Measurements from ENCODE around the gene MAPK7. TPM values are rescaled to one million over a fixed set of nuclear protein-coding genes. Genes with fewer than 3 reads are reported as not detected.

The MAPK7 gene
- total and polyA plus RNA-seq, 10 of the 15 experiments (the other 5 are each of a cell fraction or from before 2014, with no cell fraction given): 0.37 to 13.5 (median 5.6) TPM

DNA sequence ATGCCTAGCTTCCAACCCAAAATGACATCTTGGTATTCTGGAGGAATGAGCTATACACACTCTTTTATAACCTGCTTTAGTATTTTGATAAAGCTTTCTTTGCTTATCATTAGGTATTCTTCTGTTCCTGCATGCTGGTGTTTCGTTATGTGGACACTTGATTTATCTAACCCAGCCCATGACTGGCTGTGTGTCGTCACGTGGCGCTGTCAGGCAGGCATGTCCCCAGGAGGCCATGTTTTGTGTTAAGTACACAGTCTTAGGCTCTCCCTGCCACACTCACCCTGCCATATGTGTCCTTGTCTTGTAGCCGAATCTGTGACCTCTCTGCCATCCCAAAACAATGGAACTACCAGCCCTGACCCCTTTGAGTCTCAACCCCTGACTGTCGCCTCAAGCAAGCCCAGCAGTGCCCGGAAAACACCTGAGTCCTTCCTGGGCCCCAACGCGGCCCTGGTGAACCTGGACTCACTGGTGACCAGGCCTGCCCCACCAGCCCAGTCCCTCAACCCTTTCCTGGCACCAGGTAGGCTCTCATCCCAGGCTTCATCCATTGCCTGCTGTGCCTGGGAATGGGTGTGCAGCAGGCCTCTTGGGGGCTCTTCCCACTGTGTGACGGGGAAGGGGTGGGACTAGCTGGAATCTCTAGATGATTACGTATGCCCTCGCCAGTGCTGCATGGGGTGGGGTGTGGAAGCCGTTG, 46.6 kb upstream of the MAPK7 start:
- in situ Hi-C loops (cut with MboI): no loop called here
- no TSS peak for BruUV-seq (replicated peaks)
- ATAC-seq: no peak
- 45% methylated on average over 13 of the region's 13 CpGs for WGBS (ENCODE audit: insufficient coverage, insufficient replicate concordance, low lambda C conversion rate, missing lambda C conversion rate)
- Histone ChIP-seq H3K36me3 (ENCODE audit: control insufficient read depth in 2 of 2, insufficient read depth in 2 of 2, low read length in 1 of 2) (no peaks in the 10 kb centered on the region), H3K4me2 (ENCODE audit: control insufficient read depth, insufficient read depth) (no peak overlapping the region), H3K27ac (ENCODE audit: control insufficient read depth, insufficient read depth) (no peak overlapping the region), H3K9me3 (replicated peaks; ENCODE audit: control insufficient read depth, insufficient read depth, low read length) (no peaks in the 10 kb centered on the region), H2AFZ (ENCODE audit: control insufficient read depth, low read depth, low read length) (no peak overlapping the region), H3K4me1 (ENCODE audit: control insufficient read depth, insufficient read depth, low read length) (peaks cover 5% of the 10 kb centered on the region), H4K20me1 (ENCODE audit: control insufficient read depth, insufficient read depth) (no peaks in the 10 kb centered on the region), H3K4me3 (no peak overlapping the region), H3K27me3 (replicated peaks in 1 of 2; ENCODE audit: control insufficient read depth in 2 of 2, insufficient read depth in 2 of 2, low read length in 1 of 2) (no peaks in the 10 kb centered on the region; a peak in 2 of 4 replicates), H3K9ac (ENCODE audit: control insufficient read depth, insufficient read depth, low read length) (no peak overlapping the region), H3K79me2 (ENCODE audit: control insufficient read depth, insufficient read depth, low read length) (no peaks in the 10 kb centered on the region)
- ChIA-PET POLR2A (no interaction called here), SMC1A (ENCODE audit: uncharacterized antibody, unreplicated experiment) (interaction anchor here (0.8 to 1.1 kb wide), 2 partner anchors 31 to 102 kb away, joined by 3 read pairs; partner anchors contain the start of gene B9D1), RAD21 (ENCODE audit: unreplicated experiment) (interaction anchor here (1.2 kb wide), 1 partner anchor 115 kb away, joined by 3 read pairs; no protein-coding TSS in a partner anchor), CTCF (interaction anchor here (1.0 kb wide), 1 partner anchor 9 kb away, joined by 3 read pairs; no protein-coding TSS in a partner anchor)
- DNase-seq (ENCODE audit: low read depth, low spot score): no peak
- FAIRE-seq: no peak
- intact Hi-C loops (cut with micrococcal nuclease; ENCODE audit: unreplicated experiment): no loop called here
- TF ChIP-seq MEF2A (IDR thresholded peaks at IDR 0.05; ENCODE audit: insufficient read depth, low read depth, low read length): no peak
- TF ChIP-seq, protein P1, sequence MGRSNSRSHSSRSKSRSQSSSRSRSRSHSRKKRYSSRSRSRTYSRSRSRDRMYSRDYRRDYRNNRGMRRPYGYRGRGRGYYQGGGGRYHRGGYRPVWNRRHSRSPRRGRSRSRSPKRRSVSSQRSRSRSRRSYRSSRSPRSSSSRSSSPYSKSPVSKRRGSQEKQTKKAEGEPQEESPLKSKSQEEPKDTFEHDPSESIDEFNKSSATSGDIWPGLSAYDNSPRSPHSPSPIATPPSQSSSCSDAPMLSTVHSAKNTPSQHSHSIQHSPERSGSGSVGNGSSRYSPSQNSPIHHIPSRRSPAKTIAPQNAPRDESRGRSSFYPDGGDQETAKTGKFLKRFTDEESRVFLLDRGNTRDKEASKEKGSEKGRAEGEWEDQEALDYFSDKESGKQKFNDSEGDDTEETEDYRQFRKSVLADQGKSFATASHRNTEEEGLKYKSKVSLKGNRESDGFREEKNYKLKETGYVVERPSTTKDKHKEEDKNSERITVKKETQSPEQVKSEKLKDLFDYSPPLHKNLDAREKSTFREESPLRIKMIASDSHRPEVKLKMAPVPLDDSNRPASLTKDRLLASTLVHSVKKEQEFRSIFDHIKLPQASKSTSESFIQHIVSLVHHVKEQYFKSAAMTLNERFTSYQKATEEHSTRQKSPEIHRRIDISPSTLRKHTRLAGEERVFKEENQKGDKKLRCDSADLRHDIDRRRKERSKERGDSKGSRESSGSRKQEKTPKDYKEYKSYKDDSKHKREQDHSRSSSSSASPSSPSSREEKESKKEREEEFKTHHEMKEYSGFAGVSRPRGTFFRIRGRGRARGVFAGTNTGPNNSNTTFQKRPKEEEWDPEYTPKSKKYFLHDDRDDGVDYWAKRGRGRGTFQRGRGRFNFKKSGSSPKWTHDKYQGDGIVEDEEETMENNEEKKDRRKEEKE (IDR thresholded peaks at IDR 0.05): no peak
- TF ChIP-seq SP1 (IDR thresholded peaks at IDR 0.05; ENCODE audit: low read depth, low read length): no peak
- TF ChIP-seq CBX3 (IDR thresholded peaks at IDR 0.05; ENCODE audit: borderline replicate concordance, low read depth): no peak
- TF ChIP-seq RUNX3 (IDR thresholded peaks at IDR 0.05; ENCODE audit: low read length): no peak
- TF ChIP-seq, protein P2, sequence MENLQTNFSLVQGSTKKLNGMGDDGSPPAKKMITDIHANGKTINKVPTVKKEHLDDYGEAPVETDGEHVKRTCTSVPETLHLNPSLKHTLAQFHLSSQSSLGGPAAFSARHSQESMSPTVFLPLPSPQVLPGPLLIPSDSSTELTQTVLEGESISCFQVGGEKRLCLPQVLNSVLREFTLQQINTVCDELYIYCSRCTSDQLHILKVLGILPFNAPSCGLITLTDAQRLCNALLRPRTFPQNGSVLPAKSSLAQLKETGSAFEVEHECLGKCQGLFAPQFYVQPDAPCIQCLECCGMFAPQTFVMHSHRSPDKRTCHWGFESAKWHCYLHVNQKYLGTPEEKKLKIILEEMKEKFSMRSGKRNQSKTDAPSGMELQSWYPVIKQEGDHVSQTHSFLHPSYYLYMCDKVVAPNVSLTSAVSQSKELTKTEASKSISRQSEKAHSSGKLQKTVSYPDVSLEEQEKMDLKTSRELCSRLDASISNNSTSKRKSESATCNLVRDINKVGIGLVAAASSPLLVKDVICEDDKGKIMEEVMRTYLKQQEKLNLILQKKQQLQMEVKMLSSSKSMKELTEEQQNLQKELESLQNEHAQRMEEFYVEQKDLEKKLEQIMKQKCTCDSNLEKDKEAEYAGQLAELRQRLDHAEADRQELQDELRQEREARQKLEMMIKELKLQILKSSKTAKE (IDR thresholded peaks at IDR 0.05; ENCODE audit: low read depth, poor library complexity, severe bottlenecking): no peak
- TF ChIP-seq TAF1 (IDR thresholded peaks at IDR 0.05; ENCODE audit: borderline replicate concordance, low read depth, low read length): no peak
- no peak for TF ChIP-seq ELK1 (IDR thresholded peaks at IDR 0.05; ENCODE audit: low read depth, low read length)
- no peak for TF ChIP-seq ZNF207 (IDR thresholded peaks at IDR 0.05; ENCODE audit: borderline replicate concordance)
- no peak for TF ChIP-seq E2F8 (IDR thresholded peaks at IDR 0.05; ENCODE audit: low read depth, partially characterized antibody)
- no peak for TF ChIP-seq ZZZ3 (IDR thresholded peaks at IDR 0.05; ENCODE audit: control insufficient read depth, insufficient read length, low read depth)
- TF ChIP-seq PKNOX1 (IDR thresholded peaks at IDR 0.05): no peak
- TF ChIP-seq TCF7 (IDR thresholded peaks at IDR 0.05; ENCODE audit: borderline replicate concordance): no peak
